GM18858 (cell line): ENCODE data around the gene NPHP4.

Experiments
- ATAC-seq: cut with Tn5 transposase; IDR thresholded peaks from one replicate; pipeline ENCODE4 v1.9.1; 2021; ENCODE audit not compliant: unreplicated experiment

Gene NPHP4

GRCh38 chr1:5837976-5838653 is 154.1 kb downstream of the NPHP4 start:
- no peak for ATAC-seq

- no peak for ATAC-seq
Measured at GRCh38 chr1:5836776-5837440, 155.3 kb downstream of the NPHP4 start.

GRCh38 chr1:5835179-5835562 is 157.1 kb downstream of the NPHP4 start:
- no peak for ATAC-seq

GRCh38 chr1:5834477-5835178 is 157.6 kb downstream of the NPHP4 start:
- ATAC-seq, result no peak

GRCh38 chr1:5833911-5834310 is 158.3 kb downstream of the NPHP4 start:
- ATAC-seq, result no peak

GRCh38 chr1:5832916-5833895 is 159.0 kb downstream of the NPHP4 start:
- no peak for ATAC-seq

DNA sequence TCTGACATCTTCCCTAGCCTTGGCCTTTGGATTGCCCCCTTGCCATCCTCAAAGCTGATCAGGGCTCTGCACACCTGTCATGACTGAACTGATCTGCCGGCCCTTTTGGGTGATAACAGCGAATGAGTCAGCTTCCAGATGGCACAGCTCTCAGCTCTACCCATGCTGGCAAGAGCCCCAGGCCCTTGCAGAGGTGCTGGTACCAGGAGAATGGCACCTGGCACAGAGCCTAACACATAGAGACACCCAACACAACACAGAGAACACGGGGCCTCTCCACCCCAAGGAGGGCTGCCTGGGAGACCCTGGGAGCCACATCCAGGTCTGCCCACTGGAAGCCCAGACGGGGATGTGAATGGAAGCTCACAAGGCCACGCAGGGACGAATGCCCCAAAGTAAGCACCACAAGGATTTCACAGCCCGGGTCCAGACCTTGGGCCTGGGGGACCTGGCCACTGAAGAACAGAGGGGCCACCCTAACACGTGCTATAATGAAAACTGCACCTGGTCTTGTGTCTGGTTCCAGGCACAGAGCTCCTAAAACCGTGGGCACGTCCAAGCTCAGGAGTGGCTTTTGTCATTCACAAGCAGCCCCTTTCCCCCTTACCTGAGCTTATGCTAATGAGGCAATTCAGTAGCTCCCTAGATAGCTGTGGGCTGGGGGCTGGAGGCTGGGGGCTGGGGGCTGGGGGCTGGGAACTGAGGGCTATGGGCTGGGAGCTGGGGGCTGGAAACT is 160.5 kb downstream of the NPHP4 start:
- no peak for ATAC-seq

- ATAC-seq, result no peak
Measured at GRCh38 chr1:5830771-5831599, 161.2 kb downstream of the NPHP4 start.

- ATAC-seq, result no peak
Measured at GRCh38 chr1:5829414-5829813, 162.8 kb downstream of the NPHP4 start.

GRCh38 chr1:5828308-5828935 is 163.8 kb downstream of the NPHP4 start:
- ATAC-seq, result no peak

- ATAC-seq, result no peak
Measured at GRCh38 chr1:5827516-5827915, 164.7 kb downstream of the NPHP4 start.

DNA sequence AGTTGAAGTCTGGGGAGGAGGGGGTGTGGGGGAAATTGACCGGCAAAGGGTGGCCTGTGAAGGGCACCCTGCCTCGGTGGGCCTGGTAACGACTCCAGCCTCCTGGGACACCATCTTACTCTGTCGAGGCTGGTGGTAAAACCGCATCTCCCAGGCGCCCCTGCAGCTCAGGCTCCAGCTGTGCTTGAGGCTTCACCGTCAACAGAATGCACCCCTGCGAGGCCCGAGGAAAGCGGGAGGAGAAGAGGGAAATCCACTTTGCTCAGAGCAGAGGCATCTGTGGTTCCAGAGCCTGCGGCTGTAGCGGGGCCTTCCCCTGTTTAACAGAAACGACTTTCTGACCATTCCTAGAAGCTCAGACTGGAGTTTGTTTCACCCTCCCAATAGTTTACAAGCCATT is 165.6 kb downstream of the NPHP4 start:
- ATAC-seq, result no peak

- ATAC-seq, result no peak
Measured at GRCh38 chr1:5822726-5823125, 169.5 kb downstream of the NPHP4 start.

DNA sequence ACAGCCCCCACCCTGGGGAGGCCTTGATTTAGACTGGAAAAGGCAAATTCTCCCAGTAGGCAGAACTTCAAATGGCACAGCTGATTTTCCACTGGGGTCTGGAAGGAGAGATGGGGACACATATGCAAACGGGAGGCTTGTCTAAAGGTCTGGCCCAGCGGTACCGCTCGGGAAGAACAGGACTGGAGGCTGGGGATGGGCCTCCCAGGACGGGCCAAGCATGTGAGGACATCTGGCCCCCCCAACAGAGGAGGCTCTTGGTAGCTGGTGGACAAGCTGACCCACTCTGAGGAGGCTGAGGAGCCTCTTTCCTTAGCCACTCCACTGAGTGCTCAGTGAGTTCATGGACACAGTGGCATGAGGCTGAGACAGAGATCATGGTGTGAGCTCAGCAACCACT is 170.0 kb downstream of the NPHP4 start:
- ATAC-seq, result no peak

GRCh38 chr1:5821540-5822176 is 170.6 kb downstream of the NPHP4 start:
- no peak for ATAC-seq

DNA sequence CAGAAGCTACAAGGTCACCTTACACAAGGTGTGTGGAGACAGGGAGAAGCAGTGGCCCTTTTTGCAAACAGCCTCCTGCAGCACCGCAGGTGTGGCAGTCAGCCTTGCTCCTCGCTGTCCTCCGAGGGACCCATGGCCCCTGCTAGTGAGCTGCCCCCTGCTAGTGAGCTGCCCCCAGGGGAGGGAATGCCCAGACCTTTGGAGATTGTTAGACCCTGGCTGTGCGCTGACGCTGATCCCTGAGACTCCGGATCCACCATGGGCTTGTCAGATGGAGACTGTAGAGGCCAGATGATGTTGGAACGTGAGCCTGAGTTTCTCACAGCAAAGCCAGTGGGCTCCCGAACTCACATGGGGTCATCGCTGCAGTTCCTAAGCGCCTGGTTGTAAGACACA is 172.2 kb downstream of the NPHP4 start:
- ATAC-seq, result no peak

- ATAC-seq, result no peak
Measured at GRCh38 chr1:5819391-5820025, 172.7 kb downstream of the NPHP4 start.

- no peak for ATAC-seq
Measured at GRCh38 chr1:5818755-5819154, 173.5 kb downstream of the NPHP4 start.
